Transverse colon (tissue), 4 donors: ENCODE measurements around the gene HSBP1L1. TPM values are rescaled to one million over a fixed set of nuclear protein-coding genes. Genes with fewer than 3 reads are reported as not detected.

Source experiments
- DNase-seq: peaks from one replicate; pipeline ENCODE4 v3.0.0-alpha.2; 2019
- H3K27ac ChIP-seq, 4 donors: fragments of 200-600 bp; sonication (generic); 2 replicates each; pipeline ENCODE4 v1.5.1; 2016 to 2018; ENCODE audit warnings: inconsistent platforms in 4 of 4
- H3K27me3 ChIP-seq: fragments of 200-600 bp; sonication (generic); 2 replicates; pipeline ENCODE4 v1.5.1; 2017; ENCODE audit warnings: inconsistent platforms
- H3K36me3 ChIP-seq, 4 donors: fragments of 200-600 bp; sonication (generic); 2 replicates each; pipeline ENCODE4 v1.5.1; 2017 to 2019; ENCODE audit warnings: inconsistent platforms in 4 of 4
- H3K4me1 ChIP-seq, 4 donors: fragments of 200-600 bp; sonication (generic); 2 replicates each; pipeline ENCODE4 v1.5.1; 2017 to 2020; ENCODE audit warnings: inconsistent platforms in 4 of 4
- H3K4me3 ChIP-seq, 4 donors: fragments of 200-600 bp; sonication (generic); 1 replicate in 1 of 4; 2 replicates in 3 of 4; pipeline versions ENCODE4 v1.5.1 to v1.6.1; 2017 to 2019; ENCODE audit warnings: inconsistent platforms in 4 of 4
- H3K9me3 ChIP-seq, 2 donors: fragments of 200-600 bp; sonication (generic); 2 replicates each; pipeline ENCODE4 v1.5.1; 2017 to 2019; ENCODE audit warnings: inconsistent platforms in 2 of 2
- EP300 ChIP-seq: sonication (generic); formaldehyde crosslinking; IDR thresholded peaks from one replicate; pipeline ENCODE4 v1.6.1; 2017; ENCODE audit warnings: antibody characterized with exemption, low read depth
- POLR2A ChIP-seq: fragments of 450-650 bp; IDR thresholded peaks from one replicate; pipeline ENCODE4 v1.6.1; 2016; ENCODE audit warnings: antibody characterized with exemption, mild to moderate bottlenecking, moderate library complexity
- POLR2AphosphoS5 ChIP-seq, 3 donors: sonication (generic); formaldehyde crosslinking; IDR thresholded peaks; one replicate each; pipeline ENCODE4 v1.6.1; 2016; ENCODE audit warnings: antibody characterized with exemption in 3 of 3
- WGBS, 2 donors: methylation state at CpG; one replicate each; pipeline ENCODE4 v1.1.5; 2018; ENCODE audit warnings: low coverage in 1 of 2; 5-methylcytosine and 5-hydroxymethylcytosine counted together
- in situ Hi-C, 4 donors: fragments of 200-750 bp; cut with MboI; loops; one replicate each; pipeline versions ENCODE4 v1.15.0 to v1.15.1; 2017; ENCODE audit warnings: low sequenced_read_pairs in 3 of 4, low pct_ligation_motif_present in 1 of 4, low pct_unique_long_range_greater_than_20kb in 1 of 4
- intact Hi-C: fragments of 100-400 bp; cut with DNase I; formaldehyde crosslinking; loops from one replicate; pipeline ENCODE4 v1.15.1; 2023; ENCODE audit warnings: low total_unique reads
- total RNA-seq, 4 donors: library from RNA; depleted of rRNA; stranded (reverse); fragments of >200 nt; gene quantifications; one replicate each; pipeline ENCODE4 v1.1.0, GENCODE V29; 2016
- TF ChIP-seq, protein P1 (sequence below), 5 experiments: fragments of 200-600 bp in 3 of 5; fragments of 450-650 bp in 2 of 5; sonication (generic) in 3 of 5; IDR thresholded peaks; 1 replicate in 2 of 5; 2 replicates in 3 of 5; pipeline ENCODE4 v1.5.1; 2016 to 2017; ENCODE audit warnings: antibody characterized with exemption in 5 of 5, inconsistent platforms in 3 of 5, mild to moderate bottlenecking in 2 of 5, moderate library complexity in 1 of 5

HSBP1L1 gene
- total RNA-seq, result 100 to 1,000 TPM in 2 of 4 donors, 10 to 100 TPM in 2; 48.4 to 211 (median 109) TPM

DNA sequence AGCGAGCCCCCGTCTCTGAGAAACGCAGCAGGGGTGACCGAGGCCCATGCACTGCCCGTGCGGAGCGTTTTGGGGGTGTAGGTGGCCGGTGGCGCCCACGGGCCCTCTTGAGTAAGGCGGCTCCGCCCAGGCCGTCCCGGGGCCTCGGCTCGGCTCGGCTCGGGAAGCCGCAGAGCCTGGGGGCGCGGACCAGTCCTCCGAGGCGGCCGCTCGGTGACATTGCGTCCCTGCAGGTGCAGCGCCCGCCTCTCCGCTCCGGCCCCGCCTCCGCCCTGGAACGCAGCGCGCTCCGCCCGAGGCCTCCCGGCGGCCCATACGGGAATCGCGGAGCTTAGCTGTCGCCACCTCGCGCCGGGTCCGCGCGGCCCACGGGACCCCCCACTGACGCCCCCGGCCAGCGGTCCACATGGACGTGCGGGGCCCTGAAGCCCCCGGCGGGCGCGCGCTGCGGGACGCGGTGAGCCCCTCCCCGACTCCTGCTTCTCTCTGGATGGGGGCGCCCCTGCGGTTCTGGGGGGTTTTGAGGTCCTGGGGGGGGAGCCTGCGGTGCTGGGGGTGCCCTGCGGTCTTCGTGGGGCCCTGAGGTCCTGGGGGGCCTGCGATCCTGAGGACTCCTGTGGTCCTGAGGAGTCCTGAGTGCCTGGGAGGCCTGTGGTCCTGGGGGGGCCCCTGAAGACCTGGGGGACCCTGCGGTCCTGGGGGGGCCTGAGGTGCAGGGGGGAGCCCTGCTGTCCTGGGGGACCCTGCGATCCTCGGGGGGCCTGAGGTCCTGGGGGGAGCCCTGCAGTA lies at the start of gene HSBP1L1:
HSBP1L1 (plus strand) TSS at position 314 of the 789 bp plus-strand sequence; CDS start at position 407, 93 bp downstream.
- Histone ChIP-seq H3K27me3 (no peaks in the 10 kb centered on the region), H3K36me3 (peaks cover 0 to 5% (median 0%) of the 10 kb centered on the region in 4 donors), H3K27ac (peak within 1 kb of the TSS; percentile 90 to 93 (median 92)), H3K4me3 (peak within 1 kb of the TSS; percentile 48 to 79 (median 71)), H3K4me1 (peaks cover 17 to 62% (median 40%) of the 10 kb centered on the region in 4 donors), H3K9me3 (no peaks in the 10 kb centered on the region)
- DNase-seq, result peak; percentile 84
- TF ChIP-seq POLR2A, result peak; percentile 60
- TF ChIP-seq EP300, result no peak
- TF ChIP-seq POLR2AphosphoS5 (IDR thresholded peaks at IDR 0.05), result peak in 2 of 3 donors; percentile 74 to 76
- TF ChIP-seq, protein P1, sequence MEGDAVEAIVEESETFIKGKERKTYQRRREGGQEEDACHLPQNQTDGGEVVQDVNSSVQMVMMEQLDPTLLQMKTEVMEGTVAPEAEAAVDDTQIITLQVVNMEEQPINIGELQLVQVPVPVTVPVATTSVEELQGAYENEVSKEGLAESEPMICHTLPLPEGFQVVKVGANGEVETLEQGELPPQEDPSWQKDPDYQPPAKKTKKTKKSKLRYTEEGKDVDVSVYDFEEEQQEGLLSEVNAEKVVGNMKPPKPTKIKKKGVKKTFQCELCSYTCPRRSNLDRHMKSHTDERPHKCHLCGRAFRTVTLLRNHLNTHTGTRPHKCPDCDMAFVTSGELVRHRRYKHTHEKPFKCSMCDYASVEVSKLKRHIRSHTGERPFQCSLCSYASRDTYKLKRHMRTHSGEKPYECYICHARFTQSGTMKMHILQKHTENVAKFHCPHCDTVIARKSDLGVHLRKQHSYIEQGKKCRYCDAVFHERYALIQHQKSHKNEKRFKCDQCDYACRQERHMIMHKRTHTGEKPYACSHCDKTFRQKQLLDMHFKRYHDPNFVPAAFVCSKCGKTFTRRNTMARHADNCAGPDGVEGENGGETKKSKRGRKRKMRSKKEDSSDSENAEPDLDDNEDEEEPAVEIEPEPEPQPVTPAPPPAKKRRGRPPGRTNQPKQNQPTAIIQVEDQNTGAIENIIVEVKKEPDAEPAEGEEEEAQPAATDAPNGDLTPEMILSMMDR (IDR thresholded peaks at IDR 0.05), result peak; percentile 6 to 75 (median 37)
- intact Hi-C loops (no loop called here), in situ Hi-C loops (no loop called here)
- WGBS, 2 donors, result 2% methylated on average over 14 of the region's 73 CpGs; no CpG with 5 or more reads in 1 of the 2 donors

DNA sequence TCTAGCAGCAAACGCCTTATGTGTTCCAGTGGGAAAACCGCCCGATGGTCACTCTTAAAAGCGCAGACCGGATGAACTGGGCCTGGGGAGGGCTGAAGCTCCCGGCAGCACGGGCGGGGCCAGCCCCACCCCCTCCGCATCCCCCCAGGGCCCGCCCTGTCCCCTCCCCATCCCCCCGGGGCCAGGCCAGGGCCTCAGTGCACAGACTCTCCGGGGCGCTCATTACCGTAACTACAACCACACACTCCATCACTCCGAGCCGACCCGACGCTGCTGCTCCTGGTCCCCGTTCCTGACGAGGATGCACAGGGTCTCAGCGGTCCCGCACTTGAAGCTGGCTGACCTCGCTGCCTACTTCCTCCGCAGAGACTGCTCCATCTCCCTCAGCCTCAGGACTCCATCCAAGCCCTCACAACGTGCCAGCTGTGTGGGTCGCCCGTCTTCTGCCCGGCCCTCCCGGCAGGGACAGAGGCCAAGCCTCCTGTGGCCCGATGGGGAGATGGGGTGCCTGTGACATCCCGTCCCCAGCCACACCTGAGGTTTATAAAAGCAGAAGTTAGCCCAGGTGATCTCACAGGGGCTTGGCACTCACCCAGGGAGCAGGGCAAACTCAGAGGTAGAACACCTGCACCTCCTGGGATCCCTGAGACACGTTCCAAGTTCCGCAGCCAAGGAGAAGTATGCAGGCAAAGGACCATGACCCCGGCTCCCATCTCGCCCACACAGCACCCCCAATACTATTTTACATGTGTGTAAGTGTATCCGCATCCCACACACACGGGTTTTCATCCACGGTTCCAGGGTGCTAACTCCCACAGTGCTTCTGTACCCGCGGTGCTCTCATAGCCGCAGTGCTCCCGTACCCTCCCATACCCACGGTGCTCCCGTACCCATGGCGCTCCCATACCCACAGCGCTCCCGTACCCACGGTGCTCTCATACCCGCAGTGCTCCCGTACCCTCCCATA lies 49.0 kb upstream of the HSBP1L1 start:
- Histone ChIP-seq H3K27ac (no peak overlapping the region), H3K4me1 (no peaks in the 10 kb centered on the region), H3K27me3 (no peaks in the 10 kb centered on the region), H3K9me3 (no peaks in the 10 kb centered on the region), H3K36me3 (peaks cover 0 to 20% (median 5%) of the 10 kb centered on the region in 4 donors), H3K4me3 (no peak overlapping the region)
- in situ Hi-C loops (no loop called here), intact Hi-C loops (no loop called here)
- WGBS, 2 donors, result 87 to 90% methylated on average over 13 to 49 of the region's 50 CpGs
- TF ChIP-seq POLR2AphosphoS5 (IDR thresholded peaks at IDR 0.05) (no peak), POLR2A (no peak)
- DNase-seq, result peak; percentile 7

DNA sequence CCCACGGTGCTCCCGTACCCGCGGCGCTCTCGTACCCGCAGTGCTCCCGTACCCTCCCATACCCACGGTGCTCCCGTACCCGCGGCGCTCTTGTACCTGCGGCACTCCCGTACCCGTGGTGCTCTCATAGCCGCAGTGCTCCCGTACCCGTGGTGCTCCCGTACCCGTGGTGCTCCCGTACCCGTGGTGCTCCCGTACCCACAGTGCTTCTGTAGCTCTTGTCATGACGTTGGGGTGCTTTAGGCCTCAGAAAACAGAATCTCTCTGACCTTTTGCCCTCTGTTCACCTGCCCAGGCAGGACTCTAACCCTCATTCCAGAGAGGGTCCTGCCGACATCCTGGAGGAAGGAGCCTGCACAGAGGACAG lies 48.3 kb upstream of the HSBP1L1 start:
- TF ChIP-seq EP300 (no peak), POLR2AphosphoS5 (IDR thresholded peaks at IDR 0.05) (no peak), POLR2A (no peak)
- TF ChIP-seq, protein P1 (IDR thresholded peaks at IDR 0.05), result no peak
- Histone ChIP-seq H3K27ac (no peak overlapping the region), H3K4me3 (no peak overlapping the region), H3K36me3 (peaks cover 0 to 20% (median 5%) of the 10 kb centered on the region in 4 donors), H3K4me1 (no peaks in the 10 kb centered on the region), H3K9me3 (no peaks in the 10 kb centered on the region), H3K27me3 (no peaks in the 10 kb centered on the region)
- DNase-seq, result no peak
- intact Hi-C loops, result no loop called here
- in situ Hi-C loops, result no loop called here
- WGBS, 2 donors, result 72% methylated on average over 26 of the region's 26 CpGs; no CpG with 5 or more reads in 1 of the 2 donors

DNA sequence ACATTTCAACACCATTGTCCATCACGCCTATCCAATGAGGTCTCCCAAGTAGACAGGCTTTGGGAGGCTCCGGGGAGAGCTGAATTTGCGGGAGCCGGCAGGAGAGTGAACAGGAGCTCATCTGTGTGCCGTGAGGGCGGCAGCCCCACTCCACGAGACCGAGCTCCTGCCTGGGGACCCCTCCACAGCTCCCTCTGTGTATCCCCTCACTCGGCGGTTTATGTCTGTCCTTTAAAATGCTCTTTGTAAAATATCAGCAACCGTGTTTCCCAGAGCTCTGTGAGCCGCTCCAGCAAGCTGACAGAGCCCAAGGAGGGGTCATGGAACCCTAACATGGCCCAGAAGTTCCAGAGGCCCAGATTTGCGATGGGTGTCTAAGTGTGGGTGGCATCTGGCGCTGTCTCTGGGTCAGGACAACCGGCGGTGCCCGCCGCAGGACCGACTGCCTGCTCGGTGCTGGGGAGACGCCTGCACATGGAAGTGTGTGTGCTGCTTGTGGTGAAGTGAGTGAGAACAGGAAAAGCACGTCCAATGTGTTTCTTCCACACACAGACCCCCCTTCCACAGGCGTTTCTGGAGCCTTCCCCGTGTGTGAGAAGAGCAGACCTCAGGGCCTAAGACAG lies 47.8 kb upstream of the HSBP1L1 start:
- in situ Hi-C loops, result no loop called here
- TF ChIP-seq, protein P1 (IDR thresholded peaks at IDR 0.05), result no peak
- TF ChIP-seq POLR2A (no peak), POLR2AphosphoS5 (IDR thresholded peaks at IDR 0.05) (no peak), EP300 (no peak)
- Histone ChIP-seq H3K36me3 (peaks cover 0 to 20% (median 5%) of the 10 kb centered on the region in 4 donors), H3K4me3 (no peak overlapping the region), H3K27ac (no peak overlapping the region), H3K4me1 (no peaks in the 10 kb centered on the region), H3K27me3 (no peaks in the 10 kb centered on the region), H3K9me3 (no peaks in the 10 kb centered on the region)
- no peak for DNase-seq
- intact Hi-C loops, result no loop called here
- WGBS, 2 donors, result 99 to 100% methylated on average over 1 to 24 of the region's 24 CpGs
